ENCODE measurements around the gene ACOT13. TPM values are rescaled to one million over a fixed set of nuclear protein-coding genes. Genes with fewer than 3 reads are reported as not detected.
A peak's percentile ranks its signal among the peaks of the same experiment; 100 is the strongest.

ACOT13 gene
- total RNA-seq (10 to 100 TPM in 3 of 7 donors, 1 to 10 TPM in 4; 3.4 to 11.9 (median 9.8) TPM), polyA plus RNA-seq (10 to 100 TPM in 1 of 2 donors, 1 to 10 TPM in 1; 6.3 to 32.2 TPM)
- long read RNA-seq, donor 1, full-length matches to known transcripts, result 9 of 14 reads
- long read RNA-seq, donor 1, partial matches to known transcripts, result 0 of 14 reads
- long read RNA-seq, donor 1, other reads (novel, unspliced or antisense), result 5 of 14 reads
- long read RNA-seq, donor 2, full-length matches to known transcripts, result 31 of 318 reads
- long read RNA-seq, donor 2, partial matches to known transcripts, result 26 of 318 reads
- long read RNA-seq, donor 2, other reads (novel, unspliced or antisense), result 261 of 318 reads
- long read RNA-seq, donor 3, full-length matches to known transcripts, result 11 of 16 reads
- long read RNA-seq, donor 3, partial matches to known transcripts, result 0 of 16 reads
- long read RNA-seq, donor 3, other reads (novel, unspliced or antisense), result 5 of 16 reads

- H3K36me3 ChIP-seq, result no peaks in the 10 kb centered on the region
- peak; percentile 37 to 68 (median 41) for TF ChIP-seq CTCF (IDR thresholded peaks at IDR 0.05)
- peak; percentile 2 for TF ChIP-seq EP300 (IDR thresholded peaks at IDR 0.05)
- peak; percentile 73 for TF ChIP-seq POLR2A (IDR thresholded peaks at IDR 0.05)
- WGBS, 3 donors, result 0 to 1% (median 0%) methylated on average over 57 to 62 of the region's 62 CpGs
- no peaks in the 10 kb centered on the region for H3K9me3 ChIP-seq
- H3K4me1 ChIP-seq (ENCODE audit: insufficient read depth), result peaks cover 6% of the 10 kb centered on the region
- no peaks in the 10 kb centered on the region for H3K27me3 ChIP-seq
- H3K27ac ChIP-seq, result peak within 1 kb of the TSS; percentile 36 to 55
- peak within 1 kb of the TSS; percentile 85 for H3K4me3 ChIP-seq
- intact Hi-C loops (cut with DNase I), result no loop called here
- peak; percentile 94 to 97 (median 95) for DNase-seq
Observed at GRCh38 chr6:24666641-24667377, at the start of gene ACOT13, which contains the start of gene TDP2. ACOT13 (plus strand) TSS chr6:24667077; CDS start chr6:24667264, 187 bp downstream. TDP2 (minus strand) TSS chr6:24666899; CDS start chr6:24666862, 37 bp downstream.

- no peak overlapping the region for H3K4me3 ChIP-seq
- intact Hi-C loops (cut with DNase I), result no loop called here
- no peak for TF ChIP-seq EP300 (IDR thresholded peaks at IDR 0.05)
- TF ChIP-seq POLR2A (IDR thresholded peaks at IDR 0.05), result no peak
- TF ChIP-seq CTCF (IDR thresholded peaks at IDR 0.05), result no peak
- H3K36me3 ChIP-seq, result no peaks in the 10 kb centered on the region
- H3K9me3 ChIP-seq, result no peaks in the 10 kb centered on the region
- H3K27ac ChIP-seq, result no peak overlapping the region
- no peaks in the 10 kb centered on the region for H3K4me1 ChIP-seq (ENCODE audit: insufficient read depth)
- no peak for DNase-seq
- 91 to 92% (median 91%) methylated on average over 5 of the region's 5 CpGs for WGBS, 3 donors
- H3K27me3 ChIP-seq, result no peaks in the 10 kb centered on the region
Observed at GRCh38 chr6:24619661-24620060, 47.2 kb upstream of the ACOT13 start.

GRCh38 chr6:24620637-24621036 lies 46.2 kb upstream of the ACOT13 start:
- no peak overlapping the region for H3K27ac ChIP-seq
- WGBS, 3 donors, result 87 to 89% (median 89%) methylated on average over 3 of the region's 3 CpGs
- intact Hi-C loops (cut with DNase I), result no loop called here
- H3K4me1 ChIP-seq (ENCODE audit: insufficient read depth), result no peaks in the 10 kb centered on the region
- no peak for DNase-seq
- no peaks in the 10 kb centered on the region for H3K36me3 ChIP-seq
- no peaks in the 10 kb centered on the region for H3K9me3 ChIP-seq
- H3K27me3 ChIP-seq, result no peaks in the 10 kb centered on the region
- no peak overlapping the region for H3K4me3 ChIP-seq
- no peak for TF ChIP-seq EP300 (IDR thresholded peaks at IDR 0.05)
- TF ChIP-seq CTCF (IDR thresholded peaks at IDR 0.05), result no peak
- TF ChIP-seq POLR2A (IDR thresholded peaks at IDR 0.05), result no peak

- no peaks in the 10 kb centered on the region for H3K4me1 ChIP-seq (ENCODE audit: insufficient read depth)
- no peaks in the 10 kb centered on the region for H3K27me3 ChIP-seq
- intact Hi-C loops (cut with DNase I), result no loop called here
- H3K27ac ChIP-seq, result no peak overlapping the region
- H3K36me3 ChIP-seq, result no peaks in the 10 kb centered on the region
- H3K9me3 ChIP-seq, result no peaks in the 10 kb centered on the region
- H3K4me3 ChIP-seq, result no peak overlapping the region
- 64 to 67% (median 66%) methylated on average over 7 of the region's 7 CpGs for WGBS, 3 donors
- TF ChIP-seq CTCF (IDR thresholded peaks at IDR 0.05), result no peak
- TF ChIP-seq POLR2A (IDR thresholded peaks at IDR 0.05), result no peak
- no peak for TF ChIP-seq EP300 (IDR thresholded peaks at IDR 0.05)
- no peak for DNase-seq
Observed at GRCh38 chr6:24621626-24622289, 45.1 kb upstream of the ACOT13 start.
